Measurements from ENCODE around the gene OTX2. TPM values are rescaled to one million over a fixed set of nuclear protein-coding genes. Genes with fewer than 3 reads are reported as not detected.

The OTX2 gene
- total RNA-seq, 1 donor from 2014 or later = 0.77 TPM

GRCh38 chr14:56759633-56760032 is 50.6 kb downstream of the OTX2 start:
- Mint-ChIP-seq H3K36me3 (ENCODE audit: low read depth) (no peaks in the 10 kb centered on the region), H3K27ac (ENCODE audit: unreplicated experiment) (no peak overlapping the region), H3K4me3 (no peak overlapping the region), H3K4me1 (no peaks in the 10 kb centered on the region), H3K9me3 (peaks cover 2% of the 10 kb centered on the region), H3K27me3 (ENCODE audit: low read depth) (peaks cover 20% of the 10 kb centered on the region)
- no peak for DNase-seq (ENCODE audit: low read depth, low spot score)
- no peak for TF ChIP-seq CTCF (conservative IDR thresholded peaks at IDR 0.05)

GRCh38 chr14:56759094-56759493 is 51.2 kb downstream of the OTX2 start:
- no peak for DNase-seq (ENCODE audit: low read depth, low spot score)
- Mint-ChIP-seq H3K9me3 (peaks cover 2% of the 10 kb centered on the region), H3K4me3 (no peak overlapping the region), H3K4me1 (no peaks in the 10 kb centered on the region), H3K27me3 (ENCODE audit: low read depth) (peaks cover 15% of the 10 kb centered on the region), H3K27ac (ENCODE audit: unreplicated experiment) (no peak overlapping the region), H3K36me3 (ENCODE audit: low read depth) (no peaks in the 10 kb centered on the region)
- no peak for TF ChIP-seq CTCF (conservative IDR thresholded peaks at IDR 0.05)

- Mint-ChIP-seq H3K9me3 (no peaks in the 10 kb centered on the region), H3K27ac (ENCODE audit: unreplicated experiment) (no peak overlapping the region), H3K36me3 (ENCODE audit: low read depth) (no peaks in the 10 kb centered on the region), H3K4me3 (no peak overlapping the region), H3K27me3 (ENCODE audit: low read depth) (peaks cover 17% of the 10 kb centered on the region), H3K4me1 (no peaks in the 10 kb centered on the region)
- no peak for DNase-seq (ENCODE audit: low read depth, low spot score)
- TF ChIP-seq CTCF (conservative IDR thresholded peaks at IDR 0.05) = no peak
Observed at GRCh38 chr14:56754921-56755320, 55.4 kb downstream of the OTX2 start.

- Mint-ChIP-seq H3K4me1 (no peaks in the 10 kb centered on the region), H3K4me3 (no peak overlapping the region), H3K27me3 (ENCODE audit: low read depth) (peaks cover 14% of the 10 kb centered on the region), H3K36me3 (ENCODE audit: low read depth) (no peaks in the 10 kb centered on the region), H3K9me3 (no peaks in the 10 kb centered on the region), H3K27ac (ENCODE audit: unreplicated experiment) (no peak overlapping the region)
- no peak for DNase-seq (ENCODE audit: low read depth, low spot score)
- no peak for TF ChIP-seq CTCF (conservative IDR thresholded peaks at IDR 0.05)
Observed at GRCh38 chr14:56753396-56753795, 56.9 kb downstream of the OTX2 start.

- DNase-seq (ENCODE audit: low read depth, low spot score) = no peak
- no peak for TF ChIP-seq CTCF (conservative IDR thresholded peaks at IDR 0.05)
- Mint-ChIP-seq H3K36me3 (ENCODE audit: low read depth) (no peaks in the 10 kb centered on the region), H3K4me1 (no peaks in the 10 kb centered on the region), H3K9me3 (no peaks in the 10 kb centered on the region), H3K4me3 (no peak overlapping the region), H3K27ac (ENCODE audit: unreplicated experiment) (no peak overlapping the region), H3K27me3 (ENCODE audit: low read depth) (peaks cover 17% of the 10 kb centered on the region)
Observed at GRCh38 chr14:56752428-56752827, 57.9 kb downstream of the OTX2 start.

GRCh38 chr14:56751471-56751870 is 58.8 kb downstream of the OTX2 start:
- Mint-ChIP-seq H3K27me3 (ENCODE audit: low read depth) (peaks cover 17% of the 10 kb centered on the region), H3K27ac (ENCODE audit: unreplicated experiment) (no peak overlapping the region), H3K4me1 (no peaks in the 10 kb centered on the region), H3K4me3 (no peak overlapping the region), H3K36me3 (ENCODE audit: low read depth) (no peaks in the 10 kb centered on the region), H3K9me3 (no peaks in the 10 kb centered on the region)
- peak; percentile 35 for TF ChIP-seq CTCF (conservative IDR thresholded peaks at IDR 0.05)
- DNase-seq (ENCODE audit: low read depth, low spot score) = no peak

Measured in neural crest cell (in vitro differentiated cells).